ENCODE data around the gene RBP5. TPM values are rescaled to one million over a fixed set of nuclear protein-coding genes. Genes with fewer than 3 reads are reported as not detected.

Gene RBP5
- polyA plus RNA-seq, 2 of the 4 experiments (the other 2 are of a cell fraction) = 0.25 TPM; not detected in 1

- FAIRE-seq (no peak), DNase-seq (ENCODE audit: low read depth in 1 of 2, low spot score in 1 of 2) (no peak), ATAC-seq (no peak)
- no peak for TF ChIP-seq RARB (CRISPR knock-in tag; IDR thresholded peaks at IDR 0.05)
- no peak for TF ChIP-seq CBX8 (IDR thresholded peaks at IDR 0.05)
- no peak for TF ChIP-seq NPAS2 (CRISPR knock-in tag; IDR thresholded peaks at IDR 0.05; ENCODE audit: borderline replicate concordance)
- no peak for TF ChIP-seq REST (IDR thresholded peaks at IDR 0.05)
- no peak for TF ChIP-seq POLR2AphosphoS2 (conservative IDR thresholded peaks at IDR 0.05; ENCODE audit: low read length)
- no peak for TF ChIP-seq FOSB (CRISPR knock-in tag; IDR thresholded peaks at IDR 0.05)
- no peak for TF ChIP-seq ZC3H11A (IDR thresholded peaks at IDR 0.05)
- TF ChIP-seq HEYL (CRISPR knock-in tag; IDR thresholded peaks at IDR 0.05) = no peak
- no peak for TF ChIP-seq RNF2 (IDR thresholded peaks at IDR 0.05; ENCODE audit: borderline replicate concordance, low read depth)
- no peak for TF ChIP-seq CBX2 (IDR thresholded peaks at IDR 0.05; ENCODE audit: borderline replicate concordance, low read depth)
- TF ChIP-seq MYC (IDR thresholded peaks at IDR 0.05; ENCODE audit: borderline replicate concordance, low read length) = no peak
- TF ChIP-seq ESRRA (IDR thresholded peaks at IDR 0.05; ENCODE audit: borderline replicate concordance, low read length) = no peak
- TF ChIP-seq HOXA7 (CRISPR knock-in tag; IDR thresholded peaks at IDR 0.05) = no peak
- no peak for TF ChIP-seq RCOR1 (IDR thresholded peaks at IDR 0.05; ENCODE audit: low read depth, low read length)
- Histone ChIP-seq H3K4me2 (0 out of 3 replicates have a peak overlapping the region, but pooled peaks have one; percentile 94), H3K27ac (peak overlapping the region in 1 of 2 experiments; percentile 97; a peak in 3 of 6 replicates), H3K9me3 (peaks cover 13% of the 10 kb centered on the region), H3K4me1 (peaks cover 30% of the 10 kb centered on the region), H3K4me3 (no peak overlapping the region)
- CTCF ChIA-PET = interaction anchor here (0.8 to 8.4 kb wide), 17 partner anchors 8 to 238 kb away, joined by 3 to 309 read pairs (median 17); partner anchors contain the start of genes C12orf57, C1R, C1S and LPCAT3
- POLR2A ChIA-PET = no interaction called here
- WGBS (ENCODE audit: missing lambda C conversion rate) = 94% methylated on average over 5 of the region's 5 CpGs
Measured at GRCh38 chr12:7110661-7111060, 18.0 kb downstream of the RBP5 start.

GRCh38 chr12:7109572-7109920, 19.1 kb downstream of the RBP5 start:
- Histone ChIP-seq H3K27ac (peak overlapping the region; percentile 96 to 97), H3K4me1 (peaks cover 30% of the 10 kb centered on the region), H3K4me2 (peak overlapping the region; percentile 94), H3K4me3 (peak overlapping the region; percentile 55), H3K9me3 (peaks cover 17% of the 10 kb centered on the region)
- CTCF ChIA-PET = interaction anchor here (0.6 to 8.4 kb wide), 32 partner anchors 10 to 291 kb away, joined by 3 to 309 read pairs (median 4); partner anchors contain the start of genes C12orf57, C1R, C1S and EMG1
- TF ChIP-seq JUN (IDR thresholded peaks at IDR 0.05) = no peak
- TF ChIP-seq RARB (CRISPR knock-in tag; IDR thresholded peaks at IDR 0.05) = no peak
- no peak for TF ChIP-seq SMC3 (IDR thresholded peaks at IDR 0.05)
- no peak for TF ChIP-seq CBX8 (IDR thresholded peaks at IDR 0.05)
- no peak for TF ChIP-seq ZSCAN20 (CRISPR knock-in tag; IDR thresholded peaks at IDR 0.05)
- TF ChIP-seq GATA3 (IDR thresholded peaks at IDR 0.05; ENCODE audit: borderline replicate concordance) = no peak
- TF ChIP-seq HES2 (IDR thresholded peaks at IDR 0.05) = no peak
- TF ChIP-seq ZNF302 (CRISPR knock-in tag; IDR thresholded peaks at IDR 0.05) = no peak
- TF ChIP-seq POLR2A (IDR thresholded peaks at IDR 0.05; ENCODE audit: low read length) = no peak
- DNase-seq (ENCODE audit: low read depth in 1 of 2, low spot score in 1 of 2) = no peak
- POLR2A ChIA-PET = interaction anchor here (1.0 to 4.0 kb wide), 5 partner anchors 10 to 165 kb away, joined by 3 to 30 read pairs (median 16); partner anchors contain the start of genes C12orf57, C1S and RNU7-1
- 40% methylated on average over 5 of the region's 5 CpGs for whole genome bisulfite sequencing (ENCODE audit: missing lambda C conversion rate)
- no peak for ATAC-seq
- no peak for FAIRE-seq

Data from A549 (cell line).